Activated CD8-positive, alpha-beta T cell treated with anti-CD3 and anti-CD28 coated beads, Interleukin-2, amount 10 ng/mL, durations not matched to agents 7 days and 5 days (primary cell): ENCODE measurements around the gene PPIP5K2. TPM values are rescaled to one million over a fixed set of nuclear protein-coding genes. Genes with fewer than 3 reads are reported as not detected.

Experiments used
- ATAC-seq: fragments of 150-1000 bp; cut with Tn5 transposase; one replicate; pipeline ENCODE4 v1.10.0; 2021; ENCODE audit warnings: moderate library complexity
- CTCF ChIA-PET: fragments of 350-600 bp; sonication (Branson Sonifier 250); formaldehyde crosslinking; loops from one replicate; lab custom pipeline; 2021; ENCODE audit warnings: antibody characterized with exemption; lab: Charles Lee
- POLR2A ChIA-PET: fragments of 350-600 bp; sonication (Branson Sonifier 250); formaldehyde crosslinking; loops from one replicate; lab custom pipeline; 2021; ENCODE audit warnings: antibody characterized with exemption; lab: Charles Lee
- DNase-seq: peaks from one replicate; pipeline ENCODE4 v3.0.0-alpha.2; 2020
- H3K27ac Mint-ChIP-seq: one replicate; pipeline ENCODE4 v1.8.0; 2021; ENCODE audit warnings: mild to moderate bottlenecking, mixed read lengths
- H3K27me3 Mint-ChIP-seq: one replicate; pipeline ENCODE4 v1.8.0; 2021; ENCODE audit warnings: low read depth, mixed read lengths
- H3K36me3 Mint-ChIP-seq: one replicate; pipeline ENCODE4 v1.8.0; 2021; ENCODE audit warnings: low read depth, mixed read lengths
- H3K4me1 Mint-ChIP-seq: one replicate; pipeline ENCODE4 v1.8.0; 2021; ENCODE audit warnings: low read depth, mixed read lengths
- H3K4me3 Mint-ChIP-seq: one replicate; pipeline ENCODE4 v1.8.0; 2021; ENCODE audit warnings: mild to moderate bottlenecking, mixed read lengths
- H3K9me3 Mint-ChIP-seq: one replicate; pipeline ENCODE4 v1.8.0; 2022; ENCODE audit warnings: mixed read lengths; ENCODE audit not compliant: insufficient read depth
- total RNA-seq, 2 experiments: library from RNA; stranded (reverse); gene quantifications; one replicate each; pipeline ENCODE4 v1.2.3, GENCODE V29; 2021

The PPIP5K2 gene
- total RNA-seq, 2 experiments from 2014 or later: 65.7 to 68.2 TPM

GRCh38 chr5:103102234-103102633 lies 17.9 kb upstream of the PPIP5K2 start:
- POLR2A ChIA-PET: no interaction called here
- no peak for ATAC-seq

GRCh38 chr5:103108086-103108485 lies 12.0 kb upstream of the PPIP5K2 start:
- no peaks in the 10 kb centered on the region for H3K27me3 Mint-ChIP-seq
- H3K27ac Mint-ChIP-seq: no peak overlapping the region
- no peak for ATAC-seq
- peaks cover 25% of the 10 kb centered on the region for H3K4me1 Mint-ChIP-seq
- ChIA-PET CTCF (interaction anchor here (1.0 kb wide), 1 partner anchor 39 kb away, joined by 3 read pairs; no protein-coding TSS in a partner anchor), POLR2A (interaction anchor here (1.6 kb wide), 1 partner anchor 11 kb away, joined by 5 read pairs; the partner anchor contains the start of genes GIN1 and PPIP5K2)
- H3K9me3 Mint-ChIP-seq: peaks cover 9% of the 10 kb centered on the region
- DNase-seq: no peak
- H3K36me3 Mint-ChIP-seq: peaks cover 21% of the 10 kb centered on the region
- no peak overlapping the region for H3K4me3 Mint-ChIP-seq

More at GRCh38 chr5:103102234-103102633, 17.9 kb upstream of the PPIP5K2 start:
- Mint-ChIP-seq H3K4me3 (no peak overlapping the region), H3K4me1 (no peaks in the 10 kb centered on the region), H3K27me3 (no peaks in the 10 kb centered on the region), H3K27ac (no peak overlapping the region), H3K36me3 (peaks cover 15% of the 10 kb centered on the region), H3K9me3 (no peaks in the 10 kb centered on the region)
- DNase-seq: no peak
- CTCF ChIA-PET: no interaction called here

- DNase-seq: no peak
- H3K4me1 Mint-ChIP-seq: peaks cover 26% of the 10 kb centered on the region
- peaks cover 9% of the 10 kb centered on the region for H3K9me3 Mint-ChIP-seq
- ATAC-seq: no peak
- H3K27ac Mint-ChIP-seq: no peak overlapping the region
- H3K27me3 Mint-ChIP-seq: no peaks in the 10 kb centered on the region
- peaks cover 22% of the 10 kb centered on the region for H3K36me3 Mint-ChIP-seq
- ChIA-PET CTCF (interaction anchor here (0.9 kb wide), 1 partner anchor 30 kb away, joined by 3 read pairs; no protein-coding TSS in a partner anchor), POLR2A (interaction anchor here (1.1 to 1.6 kb wide), 2 partner anchors 10 to 11 kb away, joined by 3 to 5 read pairs; partner anchors contain the start of genes GIN1 and PPIP5K2)
- H3K4me3 Mint-ChIP-seq: no peak overlapping the region
These were observed 10.8 kb upstream of the PPIP5K2 start for GRCh38 chr5:103109277-103109676.

- CTCF ChIA-PET: no interaction called here
- H3K27me3 Mint-ChIP-seq: no peaks in the 10 kb centered on the region
- POLR2A ChIA-PET: no interaction called here
- ATAC-seq: no peak
- H3K4me3 Mint-ChIP-seq: no peak overlapping the region
- no peak overlapping the region for H3K27ac Mint-ChIP-seq
- peaks cover 9% of the 10 kb centered on the region for H3K9me3 Mint-ChIP-seq
- peaks cover 29% of the 10 kb centered on the region for H3K36me3 Mint-ChIP-seq
- no peak for DNase-seq
- H3K4me1 Mint-ChIP-seq: peaks cover 28% of the 10 kb centered on the region
These were observed 9.7 kb upstream of the PPIP5K2 start for GRCh38 chr5:103110403-103110802.

GRCh38 chr5:103111468-103111867 lies 8.6 kb upstream of the PPIP5K2 start:
- ChIA-PET POLR2A (interaction anchor here (1.2 to 1.5 kb wide), 2 partner anchors 9 to 339 kb away, joined by 3 to 12 read pairs; partner anchors contain the start of genes GIN1 and PPIP5K2), CTCF (interaction anchor here (0.7 to 1.4 kb wide), 2 partner anchors 9 to 14 kb away, joined by 3 to 8 read pairs; partner anchors contain the start of genes GIN1 and PPIP5K2)
- ATAC-seq (peak; percentile 81), DNase-seq (peak; percentile 67)
- Mint-ChIP-seq H3K4me3 (peak overlapping the region; percentile 50), H3K27ac (peak overlapping the region; percentile 73), H3K27me3 (no peaks in the 10 kb centered on the region), H3K9me3 (peaks cover 9% of the 10 kb centered on the region), H3K4me1 (peaks cover 28% of the 10 kb centered on the region), H3K36me3 (peaks cover 26% of the 10 kb centered on the region)

GRCh38 chr5:103112910-103113309 lies 7.2 kb upstream of the PPIP5K2 start:
- Mint-ChIP-seq H3K4me3 (no peak overlapping the region), H3K27me3 (no peaks in the 10 kb centered on the region), H3K27ac (no peak overlapping the region), H3K36me3 (peaks cover 24% of the 10 kb centered on the region), H3K9me3 (peaks cover 9% of the 10 kb centered on the region), H3K4me1 (peaks cover 28% of the 10 kb centered on the region)
- ChIA-PET CTCF (no interaction called here), POLR2A (no interaction called here)
- ATAC-seq: no peak
- no peak for DNase-seq

GRCh38 chr5:103114440-103114839 lies 5.7 kb upstream of the PPIP5K2 start:
- peaks cover 34% of the 10 kb centered on the region for H3K4me1 Mint-ChIP-seq
- DNase-seq: no peak
- no peak for ATAC-seq
- no peak overlapping the region for H3K27ac Mint-ChIP-seq
- peaks cover 20% of the 10 kb centered on the region for H3K36me3 Mint-ChIP-seq
- H3K9me3 Mint-ChIP-seq: peaks cover 9% of the 10 kb centered on the region
- no peak overlapping the region for H3K4me3 Mint-ChIP-seq
- no peaks in the 10 kb centered on the region for H3K27me3 Mint-ChIP-seq
- CTCF ChIA-PET: no interaction called here
- POLR2A ChIA-PET: no interaction called here

GRCh38 chr5:103117471-103117991 lies 2.6 kb upstream of the PPIP5K2 start:
- no peak for DNase-seq
- Mint-ChIP-seq H3K9me3 (no peaks in the 10 kb centered on the region), H3K4me1 (peaks cover 28% of the 10 kb centered on the region), H3K27me3 (no peaks in the 10 kb centered on the region), H3K36me3 (peaks cover 18% of the 10 kb centered on the region), H3K27ac (no peak overlapping the region), H3K4me3 (no peak overlapping the region)
- ChIA-PET POLR2A (no interaction called here), CTCF (no interaction called here)
- no peak for ATAC-seq

GRCh38 chr5:103119070-103119764 lies 884 bp upstream of the PPIP5K2 start:
- no peaks in the 10 kb centered on the region for H3K27me3 Mint-ChIP-seq
- H3K4me1 Mint-ChIP-seq: peaks cover 31% of the 10 kb centered on the region
- H3K36me3 Mint-ChIP-seq: peaks cover 21% of the 10 kb centered on the region
- H3K4me3 Mint-ChIP-seq: peak overlapping the region; percentile 85
- no peak for ATAC-seq
- no peak for DNase-seq
- no peaks in the 10 kb centered on the region for H3K9me3 Mint-ChIP-seq
- ChIA-PET POLR2A (interaction anchor here (0.7 to 2.1 kb wide), 12 partner anchors 8 to 355 kb away, joined by 3 to 12 read pairs (median 6); partner anchors contain the start of gene MACIR), CTCF (interaction anchor here (0.7 to 2.0 kb wide), 6 partner anchors 7 to 358 kb away, joined by 3 to 10 read pairs (median 6); partner anchors contain the start of gene MACIR)
- peak overlapping the region; percentile 96 for H3K27ac Mint-ChIP-seq

GRCh38 chr5:103120607-103121200 lies 603 bp downstream of the PPIP5K2 start:
- H3K4me1 Mint-ChIP-seq: peaks cover 29% of the 10 kb centered on the region
- POLR2A ChIA-PET: interaction anchor here (0.8 to 2.1 kb wide), 13 partner anchors 8 to 356 kb away, joined by 3 to 12 read pairs (median 4); partner anchors contain the start of gene MACIR
- ATAC-seq: peak; percentile 2
- no peaks in the 10 kb centered on the region for H3K9me3 Mint-ChIP-seq
- peak overlapping the region; percentile 85 for H3K4me3 Mint-ChIP-seq
- CTCF ChIA-PET: interaction anchor here (1.2 to 2.0 kb wide), 4 partner anchors 9 to 360 kb away, joined by 3 to 10 read pairs (median 6); no protein-coding TSS in a partner anchor
- H3K27me3 Mint-ChIP-seq: no peaks in the 10 kb centered on the region
- DNase-seq: peak; percentile 30
- peak overlapping the region; percentile 96 for H3K27ac Mint-ChIP-seq
- peaks cover 10% of the 10 kb centered on the region for H3K36me3 Mint-ChIP-seq

GRCh38 chr5:103122242-103122641 lies 2.1 kb downstream of the PPIP5K2 start:
- peaks cover 14% of the 10 kb centered on the region for H3K36me3 Mint-ChIP-seq
- POLR2A ChIA-PET: no interaction called here
- peak overlapping the region; percentile 85 for H3K4me3 Mint-ChIP-seq
- CTCF ChIA-PET: interaction anchor here (0.8 kb wide), 1 partner anchor 18 kb away, joined by 4 read pairs; no protein-coding TSS in a partner anchor
- H3K9me3 Mint-ChIP-seq: no peaks in the 10 kb centered on the region
- no peaks in the 10 kb centered on the region for H3K27me3 Mint-ChIP-seq
- no peak overlapping the region for H3K27ac Mint-ChIP-seq
- H3K4me1 Mint-ChIP-seq: peaks cover 29% of the 10 kb centered on the region
- DNase-seq: no peak
- no peak for ATAC-seq
